ENCODE data around the gene MYPOP. TPM values are rescaled to one million over a fixed set of nuclear protein-coding genes. Genes with fewer than 3 reads are reported as not detected.

The MYPOP gene
- total and polyA plus RNA-seq, 2 of the 13 experiments (the other 11 are each of a cell fraction or from before 2014, with no cell fraction given) = 2.3 to 2.7 TPM

- TF ChIP-seq ZNF460 (CRISPR knock-in tag; IDR thresholded peaks at IDR 0.05; ENCODE audit: borderline replicate concordance) (no peak; the same call in 1 of the 2 replicates), ATF5 (CRISPR knock-in tag; IDR thresholded peaks at IDR 0.05; ENCODE audit: low read depth) (no peak), MXI1 (IDR thresholded peaks at IDR 0.05; ENCODE audit: borderline replicate concordance, low read depth, low read length) (peak; percentile 55; the same call in 1 of the 3 replicates), ZNF367 (CRISPR knock-in tag; IDR thresholded peaks at IDR 0.05; ENCODE audit: borderline replicate concordance) (no peak), ATF4 (CRISPR knock-in tag; IDR thresholded peaks at IDR 0.05) (peak in 1 of 2 experiments; percentile 51; a peak in 2 of 4 replicates), ARNT2 (CRISPR knock-in tag; IDR thresholded peaks at IDR 0.05; ENCODE audit: low read depth) (peak; percentile 91), SSRP1 (CRISPR knock-in tag; IDR thresholded peaks at IDR 0.05) (peak; percentile 97; the same call in 1 of the 2 replicates), SOX5 (CRISPR knock-in tag; IDR thresholded peaks at IDR 0.05; ENCODE audit: borderline replicate concordance) (peak; percentile 64), ARNT (IDR thresholded peaks at IDR 0.05) (no peak), ZNF850 (CRISPR knock-in tag; conservative IDR thresholded peaks at IDR 0.05) (no peak), DZIP1 (CRISPR knock-in tag; IDR thresholded peaks at IDR 0.05) (peak; percentile 32; the same call in 1 of the 2 replicates), ZNF646 (CRISPR knock-in tag; IDR thresholded peaks at IDR 0.05) (no peak), KAT8 (CRISPR knock-in tag; IDR thresholded peaks at IDR 0.05) (peak; percentile 75), ZNF597 (CRISPR knock-in tag; IDR thresholded peaks at IDR 0.05) (no peak), EEA1 (CRISPR knock-in tag; IDR thresholded peaks at IDR 0.05; ENCODE audit: borderline replicate concordance) (no peak; the same call in 1 of the 2 replicates), SAP130 (CRISPR knock-in tag; IDR thresholded peaks at IDR 0.05; ENCODE audit: low read depth) (peak; percentile 86), HOXA3 (CRISPR knock-in tag; IDR thresholded peaks at IDR 0.05) (peak; percentile 72)
Observed at GRCh38 chr19:45882652-45883585, 19.5 kb downstream of the MYPOP start (continued).
